Sigmoid colon (tissue), 3 donors: Measurements from ENCODE around the gene FNDC8.

ENCODE experiments used
- POLR2A ChIP-seq, 2 donors: fragments of 450-650 bp; IDR thresholded peaks; one replicate each; pipeline ENCODE4 v1.6.1; 2016; ENCODE audit warnings: antibody characterized with exemption in 2 of 2, mild to moderate bottlenecking in 2 of 2, moderate library complexity in 2 of 2
- TF ChIP-seq, protein P1 (sequence below), 4 experiments: fragments of 450-650 bp in 3 of 4; fragments of 200-600 bp in 1 of 4; IDR thresholded peaks; one replicate each; pipeline ENCODE4 v1.5.1; 2016 to 2019; ENCODE audit warnings: antibody characterized with exemption in 4 of 4, mild to moderate bottlenecking in 3 of 4, moderate library complexity in 2 of 4

DNA sequence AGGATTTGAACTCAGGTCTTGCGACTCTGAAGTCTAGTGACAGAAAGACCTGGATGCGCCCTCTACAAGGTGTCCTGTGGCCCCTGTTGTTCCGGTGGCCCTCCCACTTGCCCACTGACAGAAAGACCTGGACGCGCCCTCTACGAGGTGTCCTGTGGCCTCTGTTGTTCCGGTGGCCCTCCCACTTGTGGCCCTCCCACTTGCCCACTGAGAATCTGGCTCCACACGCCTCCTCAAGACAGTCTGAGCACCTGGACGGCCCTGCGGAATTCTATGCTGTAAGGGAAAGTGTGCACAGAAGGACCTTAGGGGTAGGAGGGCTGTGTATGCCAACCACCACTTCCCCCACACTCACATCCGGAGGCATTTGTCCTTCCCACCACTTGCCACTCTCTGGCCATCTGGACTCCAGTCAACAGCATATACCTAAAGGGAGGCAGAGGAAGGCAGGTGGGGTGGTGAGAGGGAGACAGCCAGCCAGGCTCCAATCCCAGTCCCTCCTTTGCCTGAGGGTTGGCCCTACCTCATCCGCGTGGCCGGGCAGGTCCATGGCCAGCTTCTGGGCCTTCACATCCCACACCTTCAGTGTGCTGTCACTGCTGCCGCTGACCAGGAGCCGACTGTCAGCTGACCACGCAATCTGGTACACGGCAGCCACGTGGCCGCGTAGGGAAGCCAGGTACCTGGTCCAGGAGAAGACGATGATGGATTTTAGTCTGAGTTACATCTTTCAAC is 11.6 kb downstream of the FNDC8 start:
- TF ChIP-seq, protein P1, sequence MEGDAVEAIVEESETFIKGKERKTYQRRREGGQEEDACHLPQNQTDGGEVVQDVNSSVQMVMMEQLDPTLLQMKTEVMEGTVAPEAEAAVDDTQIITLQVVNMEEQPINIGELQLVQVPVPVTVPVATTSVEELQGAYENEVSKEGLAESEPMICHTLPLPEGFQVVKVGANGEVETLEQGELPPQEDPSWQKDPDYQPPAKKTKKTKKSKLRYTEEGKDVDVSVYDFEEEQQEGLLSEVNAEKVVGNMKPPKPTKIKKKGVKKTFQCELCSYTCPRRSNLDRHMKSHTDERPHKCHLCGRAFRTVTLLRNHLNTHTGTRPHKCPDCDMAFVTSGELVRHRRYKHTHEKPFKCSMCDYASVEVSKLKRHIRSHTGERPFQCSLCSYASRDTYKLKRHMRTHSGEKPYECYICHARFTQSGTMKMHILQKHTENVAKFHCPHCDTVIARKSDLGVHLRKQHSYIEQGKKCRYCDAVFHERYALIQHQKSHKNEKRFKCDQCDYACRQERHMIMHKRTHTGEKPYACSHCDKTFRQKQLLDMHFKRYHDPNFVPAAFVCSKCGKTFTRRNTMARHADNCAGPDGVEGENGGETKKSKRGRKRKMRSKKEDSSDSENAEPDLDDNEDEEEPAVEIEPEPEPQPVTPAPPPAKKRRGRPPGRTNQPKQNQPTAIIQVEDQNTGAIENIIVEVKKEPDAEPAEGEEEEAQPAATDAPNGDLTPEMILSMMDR (IDR thresholded peaks at IDR 0.05), result no peak
- TF ChIP-seq POLR2A (IDR thresholded peaks at IDR 0.05), result no peak
